Transverse colon (tissue), 4 donors: ENCODE data around the gene ZSCAN22.

Experiments used
- POLR2A ChIP-seq: fragments of 450-650 bp; IDR thresholded peaks from one replicate; pipeline ENCODE4 v1.6.1; 2016; ENCODE audit warnings: antibody characterized with exemption, mild to moderate bottlenecking, moderate library complexity
- POLR2AphosphoS5 ChIP-seq, 3 donors: sonication (generic); formaldehyde crosslinking; IDR thresholded peaks; one replicate each; pipeline ENCODE4 v1.6.1; 2016; ENCODE audit warnings: antibody characterized with exemption in 3 of 3
- TF ChIP-seq, protein P1 (sequence below), 5 experiments: fragments of 200-600 bp in 3 of 5; fragments of 450-650 bp in 2 of 5; sonication (generic) in 3 of 5; IDR thresholded peaks; 1 replicate in 2 of 5; 2 replicates in 3 of 5; pipeline ENCODE4 v1.5.1; 2016 to 2017; ENCODE audit warnings: antibody characterized with exemption in 5 of 5, inconsistent platforms in 3 of 5, mild to moderate bottlenecking in 2 of 5, moderate library complexity in 1 of 5

DNA sequence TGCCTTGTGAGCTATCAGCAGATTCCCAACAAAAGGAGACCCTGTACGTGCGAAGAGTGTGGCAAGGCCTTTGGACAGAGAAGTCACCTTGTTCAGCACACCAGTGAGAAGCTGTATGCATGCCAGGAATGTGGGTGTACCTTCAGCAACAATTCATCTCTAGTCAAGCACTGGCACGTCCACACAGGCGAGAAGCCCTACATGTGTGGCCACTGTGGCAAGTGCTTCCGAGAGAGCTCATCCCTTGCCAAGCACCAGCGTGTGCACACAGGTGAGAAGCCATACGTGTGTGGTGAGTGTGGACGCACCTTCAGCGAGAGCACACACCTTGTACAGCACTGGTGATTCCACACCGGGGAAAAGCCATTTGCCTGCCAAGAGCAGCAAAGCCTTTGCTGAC, 7.6 kb upstream of the ZSCAN22 start:
- TF ChIP-seq POLR2AphosphoS5 (IDR thresholded peaks at IDR 0.05) (no peak), POLR2A (no peak)
- TF ChIP-seq, protein P1, sequence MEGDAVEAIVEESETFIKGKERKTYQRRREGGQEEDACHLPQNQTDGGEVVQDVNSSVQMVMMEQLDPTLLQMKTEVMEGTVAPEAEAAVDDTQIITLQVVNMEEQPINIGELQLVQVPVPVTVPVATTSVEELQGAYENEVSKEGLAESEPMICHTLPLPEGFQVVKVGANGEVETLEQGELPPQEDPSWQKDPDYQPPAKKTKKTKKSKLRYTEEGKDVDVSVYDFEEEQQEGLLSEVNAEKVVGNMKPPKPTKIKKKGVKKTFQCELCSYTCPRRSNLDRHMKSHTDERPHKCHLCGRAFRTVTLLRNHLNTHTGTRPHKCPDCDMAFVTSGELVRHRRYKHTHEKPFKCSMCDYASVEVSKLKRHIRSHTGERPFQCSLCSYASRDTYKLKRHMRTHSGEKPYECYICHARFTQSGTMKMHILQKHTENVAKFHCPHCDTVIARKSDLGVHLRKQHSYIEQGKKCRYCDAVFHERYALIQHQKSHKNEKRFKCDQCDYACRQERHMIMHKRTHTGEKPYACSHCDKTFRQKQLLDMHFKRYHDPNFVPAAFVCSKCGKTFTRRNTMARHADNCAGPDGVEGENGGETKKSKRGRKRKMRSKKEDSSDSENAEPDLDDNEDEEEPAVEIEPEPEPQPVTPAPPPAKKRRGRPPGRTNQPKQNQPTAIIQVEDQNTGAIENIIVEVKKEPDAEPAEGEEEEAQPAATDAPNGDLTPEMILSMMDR (IDR thresholded peaks at IDR 0.05): no peak
